Measurements from ENCODE around the gene VPS37B.
"Not testable (repeated sequence)": the region's sequence is repeated elsewhere in the genome, so short reads cannot be mapped to it uniquely, and the experiment has no call there.

VPS37B gene

GRCh38 chr12:122895704-122896636 is at the start of gene VPS37B:
Gene VPS37B, minus strand, starts transcription at chr12:122896124. Its CDS starts 62 bp downstream, at chr12:122896062.
- DNase-seq, result peak; percentile 80

- DNase-seq, result no peak
Observed at GRCh38 chr12:122944605-122945592, 49.0 kb upstream of the VPS37B start.

- no peak for DNase-seq
Observed at GRCh38 chr12:122943196-122943595, 47.3 kb upstream of the VPS37B start.

GRCh38 chr12:122942637-122943036 is 46.7 kb upstream of the VPS37B start:
- no peak for DNase-seq

- DNase-seq, result not testable (repeated sequence)
Observed at GRCh38 chr12:122941351-122941750, 45.4 kb upstream of the VPS37B start.

GRCh38 chr12:122939125-122939524 is 43.2 kb upstream of the VPS37B start:
- DNase-seq, result no peak

GRCh38 chr12:122937622-122938091 is 41.7 kb upstream of the VPS37B start:
- DNase-seq, result no peak

- no peak for DNase-seq
Observed at GRCh38 chr12:122935318-122935717, 39.4 kb upstream of the VPS37B start.

- no peak for DNase-seq
Observed at GRCh38 chr12:122934722-122935121, 38.8 kb upstream of the VPS37B start.

GRCh38 chr12:122932207-122932606 is 36.3 kb upstream of the VPS37B start:
- DNase-seq, result no peak

- DNase-seq, result no peak
Observed at GRCh38 chr12:122929812-122930211, 33.9 kb upstream of the VPS37B start.

GRCh38 chr12:122929148-122929538 is 33.2 kb upstream of the VPS37B start:
- DNase-seq, result no peak

GRCh38 chr12:122928404-122929147 is 32.7 kb upstream of the VPS37B start:
- no peak for DNase-seq

- DNase-seq, result no peak
Observed at GRCh38 chr12:122927756-122928403, 32.0 kb upstream of the VPS37B start.

- DNase-seq, result no peak
Observed at GRCh38 chr12:122921917-122922316, 26.0 kb upstream of the VPS37B start.

- no peak for DNase-seq
Observed at GRCh38 chr12:122920687-122921086, 24.8 kb upstream of the VPS37B start.

GRCh38 chr12:122918827-122919226 is 22.9 kb upstream of the VPS37B start:
- DNase-seq, result no peak

- DNase-seq, result no peak
Observed at GRCh38 chr12:122917507-122918121, 21.7 kb upstream of the VPS37B start.

- no peak for DNase-seq
Observed at GRCh38 chr12:122909442-122910288, 13.7 kb upstream of the VPS37B start.

- DNase-seq, result no peak
Observed at GRCh38 chr12:122908915-122909314, 13.0 kb upstream of the VPS37B start.
